Right atrium auricular region (tissue), 2 donors: Measurements from ENCODE around the gene METTL24. TPM values are rescaled to one million over a fixed set of nuclear protein-coding genes. Genes with fewer than 3 reads are reported as not detected.

Source experiments
- DNase-seq: peaks from one replicate; pipeline ENCODE4 v3.0.0-alpha.2; 2019; ENCODE audit warnings: low spot score
- H3K27ac ChIP-seq, 2 donors: fragments of 200-600 bp; sonication (generic); 1 replicate in 1 of 2; 2 replicates in 1 of 2; pipeline ENCODE4 v1.5.1; 2016 to 2019
- H3K27me3 ChIP-seq, 2 donors: fragments of 200-600 bp; sonication (generic); one replicate each; pipeline versions ENCODE4 v1.5.1 to v1.6.0; 2017 to 2019
- H3K36me3 ChIP-seq: fragments of 200-600 bp; sonication (generic); one replicate; pipeline ENCODE4 v1.5.1; 2016
- H3K4me1 ChIP-seq, 2 donors: fragments of 200-600 bp; sonication (generic); one replicate each; pipeline versions ENCODE4 v1.5.1 to v1.6.0; 2017 to 2019
- H3K4me3 ChIP-seq, 2 donors: fragments of 200-600 bp; sonication (generic); 1 replicate in 1 of 2; 2 replicates in 1 of 2; pipeline ENCODE4 v1.5.1; 2017 to 2019; ENCODE audit warnings: mild to moderate bottlenecking in 1 of 2, moderate library complexity in 1 of 2
- H3K9me3 ChIP-seq, 2 donors: fragments of 200-600 bp; sonication (generic); one replicate each; pipeline ENCODE4 v1.5.1; 2019
- CTCF ChIP-seq, 2 donors: fragments of 200-600 bp; sonication (generic); IDR thresholded peaks; one replicate each; pipeline ENCODE4 v1.5.1; 2019; ENCODE audit warnings: antibody characterized with exemption in 2 of 2
- total RNA-seq, 2 donors: library from RNA; depleted of rRNA; stranded (reverse); fragments of >200 nt; gene quantifications; one replicate each; pipeline ENCODE4 v1.1.0, GENCODE V29; 2016

METTL24 gene
- total RNA-seq, 2 donors from 2014 or later = 1.2 to 1.5 TPM

GRCh38 chr6:110298916-110299315, 59.2 kb downstream of the METTL24 start:
- no peak overlapping the region for H3K27ac ChIP-seq
- H3K27me3 ChIP-seq = no peaks in the 10 kb centered on the region
- no peaks in the 10 kb centered on the region for H3K4me1 ChIP-seq
- H3K4me3 ChIP-seq = no peak overlapping the region
- H3K9me3 ChIP-seq = no peaks in the 10 kb centered on the region
- DNase-seq = no peak
- H3K36me3 ChIP-seq = no peaks in the 10 kb centered on the region
- no peak for TF ChIP-seq CTCF (IDR thresholded peaks at IDR 0.05)

GRCh38 chr6:110298411-110298810, 59.7 kb downstream of the METTL24 start:
- H3K4me1 ChIP-seq = no peaks in the 10 kb centered on the region
- H3K27ac ChIP-seq = no peak overlapping the region
- no peaks in the 10 kb centered on the region for H3K36me3 ChIP-seq
- DNase-seq = no peak
- no peak for TF ChIP-seq CTCF (IDR thresholded peaks at IDR 0.05)
- H3K4me3 ChIP-seq = no peak overlapping the region
- no peaks in the 10 kb centered on the region for H3K9me3 ChIP-seq
- no peaks in the 10 kb centered on the region for H3K27me3 ChIP-seq

GRCh38 chr6:110296241-110297025, 61.7 kb downstream of the METTL24 start:
- TF ChIP-seq CTCF (IDR thresholded peaks at IDR 0.05) = no peak
- H3K4me1 ChIP-seq = no peaks in the 10 kb centered on the region
- no peaks in the 10 kb centered on the region for H3K36me3 ChIP-seq
- H3K4me3 ChIP-seq = no peak overlapping the region
- no peak overlapping the region for H3K27ac ChIP-seq
- no peaks in the 10 kb centered on the region for H3K27me3 ChIP-seq
- DNase-seq = no peak
- no peaks in the 10 kb centered on the region for H3K9me3 ChIP-seq

GRCh38 chr6:110295451-110296165, 62.5 kb downstream of the METTL24 start:
- H3K4me1 ChIP-seq = no peaks in the 10 kb centered on the region
- H3K36me3 ChIP-seq = no peaks in the 10 kb centered on the region
- H3K27ac ChIP-seq = no peak overlapping the region
- no peaks in the 10 kb centered on the region for H3K27me3 ChIP-seq
- no peak overlapping the region for H3K4me3 ChIP-seq
- H3K9me3 ChIP-seq = no peaks in the 10 kb centered on the region
- no peak for DNase-seq
- TF ChIP-seq CTCF (IDR thresholded peaks at IDR 0.05) = no peak

- DNase-seq = no peak
- Histone ChIP-seq H3K4me1 (no peaks in the 10 kb centered on the region), H3K4me3 (no peak overlapping the region), H3K9me3 (no peaks in the 10 kb centered on the region), H3K27me3 (no peaks in the 10 kb centered on the region), H3K36me3 (no peaks in the 10 kb centered on the region), H3K27ac (no peak overlapping the region)
- TF ChIP-seq CTCF (IDR thresholded peaks at IDR 0.05) = no peak
Observed at GRCh38 chr6:110287462-110288341, 70.4 kb downstream of the METTL24 start.
